ENCODE data around the gene NLRX1.

- TF ChIP-seq CTCF (IDR thresholded peaks at IDR 0.05; ENCODE audit: low read length) (peak; percentile 52; the same call in 1 of the 2 replicates), EZH2 (IDR thresholded peaks at IDR 0.05; ENCODE audit: borderline replicate concordance, low read length) (no peak)
These were observed 34.0 kb upstream of the NLRX1 start for GRCh38 chr11:119134389-119134978.
